Endothelial cell of umbilical vein (primary cell): ENCODE measurements around the gene DIPK1A. TPM values are rescaled to one million over a fixed set of nuclear protein-coding genes. Genes with fewer than 3 reads are reported as not detected.
"Not testable (repeated sequence)": the region's sequence is repeated elsewhere in the genome, so short reads cannot be mapped to it uniquely, and the experiment has no call there.

Source experiments
- BruUV-seq: library from RNA; stranded (reverse); fragments of 400-500 nt; replicated peaks from 2 replicates; lab custom pipeline; 2021; lab: Mats Ljungman, UMichigan
- CTCF ChIA-PET: fragments of 300-600, 350-600 bp; sonication (Branson Sonifier 250); formaldehyde crosslinking; loops from one replicate; lab custom pipeline; 2021; ENCODE audit warnings: antibody characterized with exemption, inconsistent platforms; lab: Charles Lee
- POLR2A ChIA-PET: fragments of 300-600, 350-600 bp; sonication (Branson Sonifier 250); formaldehyde crosslinking; loops from one replicate; lab custom pipeline; 2021; ENCODE audit warnings: antibody characterized with exemption, inconsistent platforms; lab: Charles Lee
- DNase-seq: peaks from one replicate; pipeline ENCODE4 v3.0.0-alpha.2; 2011; ENCODE audit warnings: low read depth, low spot score
- FAIRE-seq: peaks from 2 replicates; lab custom pipeline; 2011; peaks lifted over from hg19 to GRCh38; lab: Jason Lieb, UNC
- H2AFZ ChIP-seq: 2 replicates; pipeline ENCODE4 v1.6.0; 2012; ENCODE audit warnings: low read depth, low read length, control low read depth, inconsistent platforms
- H3K27ac ChIP-seq: 2 replicates; pipeline ENCODE4 v1.5.1; 2011; ENCODE audit warnings: low read depth, mild to moderate bottlenecking, control low read depth, low read length, moderate library complexity; ENCODE audit not compliant: insufficient read depth
- H3K27me3 ChIP-seq, 2 experiments: 2 replicates each; pipeline versions ENCODE4 v1.6.0 to v1.6.1; 2011; ENCODE audit warnings: low read length in 2 of 2, mixed read lengths in 1 of 2; ENCODE audit not compliant: control insufficient read depth in 2 of 2, insufficient read depth in 2 of 2
- H3K36me3 ChIP-seq, 2 experiments: 2 replicates in 1 of 2; 3 replicates in 1 of 2; pipeline ENCODE4 v1.5.1; 2011; ENCODE audit warnings: low read length in 2 of 2, mild to moderate bottlenecking in 1 of 2, moderate library complexity in 1 of 2; ENCODE audit not compliant: control insufficient read depth in 2 of 2, insufficient read depth in 2 of 2; ENCODE audit errors: extremely low read depth in 1 of 2
- H3K4me1 ChIP-seq: 3 replicates; pipeline ENCODE4 v1.5.1; 2011; ENCODE audit warnings: mild to moderate bottlenecking, low read length; ENCODE audit not compliant: control insufficient read depth, insufficient read depth; ENCODE audit errors: extremely low read depth
- H3K4me2 ChIP-seq: 2 replicates; pipeline ENCODE4 v1.6.1; 2011; ENCODE audit warnings: low read length, control low read depth, mixed read lengths; ENCODE audit not compliant: insufficient read depth
- H3K4me3 ChIP-seq, 3 experiments: fragments of 200-600 bp in 1 of 3; sonication (generic), shearing (Covaris generic) in 1 of 3; replicated peaks in 1 of 3; 2 replicates each; pipeline ENCODE4 v1.5.1; 2011 to 2016; ENCODE audit warnings: control low read depth in 3 of 3, low read length in 3 of 3, mild to moderate bottlenecking in 2 of 3, inconsistent platforms in 1 of 3, low read depth in 1 of 3, moderate library complexity in 1 of 3; ENCODE audit not compliant: insufficient read depth in 1 of 3
- H3K79me2 ChIP-seq: 2 replicates; pipeline ENCODE4 v1.6.0; 2012; ENCODE audit warnings: low read length, inconsistent platforms; ENCODE audit not compliant: control insufficient read depth, insufficient read depth
- H3K9ac ChIP-seq: replicated peaks from 2 replicates; pipeline ENCODE3; 2011; ENCODE audit warnings: low read length, control low read depth; ENCODE audit not compliant: insufficient read depth; ENCODE audit errors: extremely low read depth
- H3K9me1 ChIP-seq: replicated peaks from 3 replicates; pipeline ENCODE4 v1.6.0; 2011; ENCODE audit warnings: mild to moderate bottlenecking, low read length; ENCODE audit not compliant: control insufficient read depth, insufficient read depth; ENCODE audit errors: extremely low read depth
- H3K9me3 ChIP-seq: replicated peaks from 2 replicates; pipeline ENCODE4 v1.5.1; 2012; ENCODE audit warnings: low read length, inconsistent platforms; ENCODE audit not compliant: control insufficient read depth, insufficient read depth
- H4K20me1 ChIP-seq: replicated peaks from 2 replicates; pipeline ENCODE3; 2011; ENCODE audit warnings: mild to moderate bottlenecking, low read length; ENCODE audit not compliant: control insufficient read depth, insufficient read depth; ENCODE audit errors: extremely low read depth
- EZH2 ChIP-seq: IDR thresholded peaks from 2 replicates; pipeline ENCODE4 v1.6.1; 2012; ENCODE audit warnings: borderline replicate concordance, low read depth, mild to moderate bottlenecking, moderate library complexity, low read length, inconsistent platforms; ENCODE audit not compliant: severe bottlenecking
- JUN ChIP-seq: IDR thresholded peaks from 2 replicates; pipeline ENCODE4 v1.6.1; 2011; ENCODE audit warnings: borderline replicate concordance, low read depth; ENCODE audit not compliant: insufficient read length, insufficient read depth
- MYC ChIP-seq: IDR thresholded peaks from one replicate; pipeline ENCODE4 v1.6.1; 2011; ENCODE audit warnings: mild to moderate bottlenecking, low read depth, low read length
- dilution Hi-C: fragments of 300-500 bp; cut with MboI; formaldehyde crosslinking; loops from one replicate; pipeline ENCODE4 v1.15.0; 2019; ENCODE audit warnings: low sequenced_read_pairs; ENCODE audit not compliant: extremely low pct_ligation_motif_present
- intact Hi-C: fragments of 100-400 bp; cut with micrococcal nuclease; formaldehyde crosslinking; loops from one replicate; pipeline ENCODE4 v1.10.0; 2022
- polyA plus RNA-seq, 4 experiments: library from polyadenylated mRNA; depleted of rRNA in 3 of 4; stranded (reverse) in 3 of 4; unstranded in 1 of 4; fragments of >200 nt; gene quantifications; 2 replicates each; pipeline versions ENCODE4 v1.2.1 to v1.2.3, GENCODE V29; 2011 to 2012; ENCODE audit warnings: missing spikeins in 1 of 4
- total RNA-seq: library from RNA; stranded (reverse); gene quantifications from 2 replicates; pipeline ENCODE4 v1.2.3, GENCODE V29; 2021

The DIPK1A gene
- total and polyA plus RNA-seq, 2 donors (not counting 3 experiments of a cell fraction or from before 2014, with no cell fraction given): 0.25 to 0.93 TPM

GRCh38 chr1:92972409-92973129, 11.3 kb upstream of the DIPK1A start:
- FAIRE-seq (no peak), DNase-seq (no peak)
- TF ChIP-seq MYC (no peak), EZH2 (no peak), JUN (no peak)
- no peak overlapping the region for H2AFZ ChIP-seq
- H3K27me3 ChIP-seq: peaks cover 14 to 30% of the 10 kb centered on the region in 2 experiments
- H3K4me2 ChIP-seq: no peak overlapping the region
- no peaks in the 10 kb centered on the region for H3K36me3 ChIP-seq
- no peaks in the 10 kb centered on the region for H3K79me2 ChIP-seq
- H3K4me3 ChIP-seq: no peak overlapping the region
- no peaks in the 10 kb centered on the region for H3K9me3 ChIP-seq
- no peaks in the 10 kb centered on the region for H3K9me1 ChIP-seq
- peaks cover 5% of the 10 kb centered on the region for H3K4me1 ChIP-seq
- H3K27ac ChIP-seq: no peak overlapping the region
- no peaks in the 10 kb centered on the region for H4K20me1 ChIP-seq
- intact Hi-C loops (no loop called here), dilution Hi-C loops (no loop called here)
- POLR2A ChIA-PET: no interaction called here
- no TSS peak for BruUV-seq
- CTCF ChIA-PET: interaction anchor here (0.9 to 2.4 kb wide), 2 partner anchors 12 to 22 kb away, joined by 3 to 6 read pairs; no protein-coding TSS in a partner anchor
- no peak overlapping the region for H3K9ac ChIP-seq

- FAIRE-seq, H3K36me3 ChIP-seq, intact Hi-C loops, H3K79me2 ChIP-seq, H3K4me2 ChIP-seq, H3K4me3 ChIP-seq, H4K20me1 ChIP-seq, BruUV-seq, H3K27ac ChIP-seq, POLR2A ChIA-PET, H3K9ac ChIP-seq, H3K4me1 ChIP-seq, H2AFZ ChIP-seq, H3K9me1 ChIP-seq, DNase-seq, H3K9me3 ChIP-seq, dilution Hi-C loops: not testable (repeated sequence)
- CTCF ChIA-PET: interaction anchor here (0.9 to 2.4 kb wide), 2 partner anchors 12 to 23 kb away, joined by 3 to 6 read pairs; no protein-coding TSS in a partner anchor
- H3K27me3 ChIP-seq: peaks cover 14 to 30% of the 10 kb centered on the region in 2 experiments
Observed at GRCh38 chr1:92971932-92972331, 10.7 kb upstream of the DIPK1A start.
